CD4-positive, alpha-beta T cell treated with Interleukin-4 for 1 hour (primary cell): Measurements from ENCODE around the gene ADPRS.

ENCODE experiments used
- DNase-seq, 2 donors: peaks; one replicate each; pipeline ENCODE4 v3.0.0-alpha.2; 2020 to 2022

The ADPRS gene

GRCh38 chr1:36088577-36089392, at the start of gene ADPRS:
Gene ADPRS, plus strand, starts transcription at chr1:36088892. Its CDS starts 13 bp downstream, at chr1:36088905.
- DNase-seq = peak; percentile 89 to 91

DNA sequence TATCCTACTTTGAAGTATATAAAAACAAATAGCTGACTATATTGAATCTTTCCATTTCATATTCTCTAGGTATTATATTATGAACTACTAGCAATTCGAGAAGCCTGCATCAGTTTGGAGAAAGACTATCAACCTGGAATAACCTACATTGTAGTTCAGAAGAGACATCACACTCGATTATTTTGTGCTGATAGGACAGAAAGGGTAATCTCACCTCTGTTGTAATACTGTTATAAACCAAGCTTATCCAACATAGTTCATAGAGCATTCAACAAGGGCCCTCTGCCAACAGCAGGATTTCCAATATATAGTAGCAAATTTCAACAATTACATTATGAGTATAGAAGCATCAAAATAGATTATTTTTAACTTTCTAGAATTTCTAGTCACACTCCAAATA, 48.5 kb upstream of the ADPRS start:
- no peak for DNase-seq

- DNase-seq = no peak
These were observed 36.9 kb upstream of the ADPRS start for GRCh38 chr1:36051821-36052220.

DNA sequence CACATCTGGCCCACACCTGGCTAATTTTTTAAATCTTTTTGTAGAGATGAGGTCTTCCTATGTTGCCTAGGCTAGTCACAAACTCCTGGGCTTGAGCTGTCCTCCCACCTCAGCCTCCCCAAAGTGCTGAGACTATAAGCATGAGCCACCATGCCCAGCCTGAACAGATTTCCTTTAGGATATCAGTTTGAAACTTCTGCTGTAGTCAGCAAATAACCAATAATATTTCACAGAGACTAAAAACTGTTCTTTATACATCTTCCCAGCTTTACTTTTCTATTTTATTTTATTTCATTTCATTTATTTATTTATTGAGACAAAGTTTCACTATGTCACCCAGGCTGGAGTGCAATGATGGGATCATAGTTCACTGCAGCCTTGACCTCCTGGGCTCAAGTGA, 34.7 kb upstream of the ADPRS start:
- DNase-seq = no peak

DNA sequence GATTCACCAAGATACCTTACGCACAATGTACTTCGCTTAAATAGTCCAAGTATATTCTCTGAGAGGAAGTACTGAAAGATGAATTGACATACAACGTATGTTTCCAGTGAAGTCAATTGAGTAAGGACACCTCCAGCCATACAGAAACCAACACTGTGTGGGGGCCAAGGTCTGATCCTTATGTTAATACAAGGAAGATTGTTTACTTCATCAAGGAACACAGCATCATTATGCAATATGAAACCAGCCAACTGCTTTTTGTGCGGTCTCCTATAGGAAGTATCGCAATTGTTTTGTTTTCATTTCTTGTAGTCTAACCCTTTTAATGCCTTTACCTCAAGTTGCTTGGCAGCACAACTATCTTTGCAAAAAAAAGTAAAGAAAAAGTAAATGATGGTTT, 33.0 kb upstream of the ADPRS start:
- no peak for DNase-seq

DNA sequence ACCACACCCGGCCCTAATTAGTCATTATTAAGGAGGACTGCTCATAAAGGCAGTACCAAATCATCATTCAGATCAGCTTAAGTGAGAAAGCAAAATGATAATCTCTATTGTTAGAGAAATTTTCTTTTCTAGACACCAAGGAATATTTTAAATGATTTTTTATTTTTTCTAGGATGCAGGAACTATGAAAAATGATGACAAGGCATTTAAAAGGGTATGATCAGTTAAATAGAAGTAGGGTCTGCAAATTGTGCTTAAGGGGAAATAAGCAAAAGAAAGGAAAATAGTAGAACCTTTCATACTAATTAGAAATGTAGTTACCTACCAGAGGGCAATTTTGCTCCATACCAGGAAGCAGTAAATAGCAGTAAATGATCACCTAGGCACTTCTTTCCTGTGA, 26.4 kb upstream of the ADPRS start:
- no peak for DNase-seq

DNA sequence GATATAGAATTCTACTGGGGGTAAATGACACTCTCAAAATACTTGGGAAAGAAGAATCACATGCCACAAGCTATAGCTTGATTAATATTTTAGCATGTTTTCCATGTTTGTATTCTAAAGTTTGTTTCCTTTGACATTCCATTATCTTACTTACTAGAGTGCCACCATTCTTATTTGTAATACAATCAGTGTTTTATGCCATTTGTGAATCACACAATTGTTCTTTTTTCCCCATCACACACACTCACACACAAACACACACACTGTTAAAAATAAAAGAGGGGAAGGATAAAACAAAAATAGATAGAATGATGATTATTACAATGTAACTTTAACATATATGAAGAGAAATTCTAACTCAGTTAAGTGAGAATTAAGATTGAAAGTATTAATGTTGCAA, 20.8 kb upstream of the ADPRS start:
- DNase-seq = no peak

DNA sequence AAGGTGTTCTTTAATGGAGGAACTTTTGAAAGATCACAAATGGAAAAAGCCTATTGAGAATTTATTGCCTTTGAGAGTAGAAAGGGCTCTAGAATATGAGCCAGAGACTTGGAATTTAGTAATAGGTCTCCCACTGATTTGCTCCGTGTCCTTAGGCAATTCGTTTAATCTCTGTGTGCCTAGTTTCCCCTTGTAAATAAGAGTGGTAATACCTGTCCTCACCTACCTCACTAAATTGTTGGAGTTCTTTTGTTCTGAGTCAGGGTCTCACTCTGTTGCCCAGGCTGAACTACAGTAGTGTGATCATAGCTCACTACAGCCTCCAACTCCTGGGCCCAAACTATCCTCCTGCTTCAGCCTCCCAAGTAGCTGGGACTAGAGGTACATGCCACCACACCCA, 19.8 kb upstream of the ADPRS start:
- DNase-seq = no peak

DNA sequence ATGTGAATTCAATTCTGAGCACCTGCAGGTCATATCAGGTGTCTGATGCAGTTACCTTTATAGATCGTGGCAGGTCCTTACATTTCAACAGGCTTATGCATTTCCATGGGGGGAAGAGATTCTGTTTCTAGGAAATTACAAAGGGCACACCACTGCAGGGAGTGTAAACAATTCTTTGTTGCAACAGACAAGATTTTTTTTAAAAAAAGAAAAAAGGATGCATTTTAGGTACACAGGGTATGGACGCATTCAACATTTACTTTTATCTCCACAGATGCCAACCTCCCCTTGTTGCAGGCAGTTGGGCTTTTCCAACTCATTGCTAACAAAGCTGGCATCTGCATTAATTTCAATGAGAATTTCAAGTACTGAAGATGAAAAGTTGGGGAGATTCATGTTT, 18.3 kb upstream of the ADPRS start:
- no peak for DNase-seq

- DNase-seq = no peak
These were observed 11.6 kb upstream of the ADPRS start for GRCh38 chr1:36076979-36077573.

DNA sequence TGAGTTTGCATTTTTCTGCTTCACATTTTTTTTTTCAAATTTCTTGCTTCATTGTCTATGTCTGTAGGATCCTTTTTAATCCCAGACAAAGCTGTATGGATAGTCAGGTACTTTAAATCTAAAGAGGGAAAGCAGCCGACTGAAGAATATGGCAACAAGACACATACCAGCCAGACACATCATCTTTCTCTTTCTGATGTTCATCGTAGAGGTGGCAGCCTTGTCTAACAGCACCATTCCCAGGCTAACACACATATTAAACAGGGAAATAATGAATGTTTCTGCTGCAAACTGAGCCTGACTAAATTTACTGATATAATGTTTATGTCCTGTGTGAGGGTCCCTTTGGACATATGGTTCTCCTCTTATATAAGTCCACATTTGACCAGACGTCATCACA, 8.5 kb upstream of the ADPRS start:
- DNase-seq = no peak

DNA sequence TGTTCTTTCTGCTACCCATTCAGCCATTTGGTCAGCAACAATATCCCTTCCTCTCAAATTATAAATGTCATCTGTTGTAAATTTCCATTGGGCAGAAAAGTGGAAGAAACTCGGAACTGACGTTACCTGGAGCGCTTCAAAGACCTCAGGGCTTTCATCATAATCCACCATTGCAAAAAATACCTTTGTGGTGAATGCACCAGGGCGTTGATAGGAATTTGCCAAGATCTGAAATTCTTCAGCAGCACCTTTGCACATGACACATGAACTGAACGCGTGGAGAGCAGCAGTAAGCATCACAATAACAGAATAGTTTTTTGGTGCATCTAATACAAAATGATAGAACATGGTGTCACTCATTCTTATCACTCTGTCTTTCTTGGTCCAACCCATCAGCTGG, 7.9 kb upstream of the ADPRS start:
- no peak for DNase-seq

DNA sequence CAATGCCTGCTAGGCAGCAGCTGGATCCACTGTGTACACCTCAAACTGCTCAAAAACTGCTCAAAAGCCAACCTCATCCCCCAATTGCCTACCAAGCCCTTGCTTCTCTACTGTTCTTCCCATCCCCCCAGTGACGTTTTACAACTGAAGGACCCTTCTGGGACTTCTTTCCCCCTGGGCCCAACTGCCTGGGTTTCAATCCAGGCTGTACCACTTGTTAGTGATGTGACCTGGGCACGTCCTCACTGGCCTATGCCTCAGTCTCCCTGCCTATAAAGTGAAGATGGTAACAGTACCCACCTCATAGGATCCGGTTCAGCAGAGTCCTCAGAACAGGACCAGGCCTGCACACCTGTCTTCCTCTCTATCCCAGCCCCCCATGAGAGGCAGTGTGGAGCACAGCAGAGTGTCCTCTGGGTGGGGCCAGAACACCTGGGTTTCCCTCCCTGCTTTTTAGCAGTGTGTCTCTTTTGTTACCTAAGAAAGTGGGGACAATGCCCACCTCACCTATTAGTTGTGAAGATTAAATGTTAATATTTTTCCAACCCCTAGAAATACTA, 6.7 kb upstream of the ADPRS start:
- no peak for DNase-seq

DNA sequence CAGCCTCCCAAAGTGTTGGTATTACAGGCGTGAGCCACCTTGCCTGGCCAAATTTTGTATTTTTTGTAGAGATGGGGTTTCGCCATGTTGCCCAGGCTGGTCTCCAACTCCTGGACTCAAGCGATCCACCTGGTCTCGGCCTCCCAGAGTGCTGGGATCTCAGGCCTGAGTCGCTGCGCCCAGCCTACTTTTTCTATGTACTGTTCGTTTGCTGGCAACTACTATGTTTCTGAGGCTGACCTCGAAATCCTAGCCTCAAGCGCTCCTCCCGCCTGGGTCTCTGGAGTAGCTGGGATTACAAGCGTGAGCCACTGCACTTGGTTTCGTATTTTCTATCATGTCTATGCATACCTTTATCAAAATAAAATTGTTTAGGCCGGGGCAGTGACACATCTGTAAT, 5.5 kb upstream of the ADPRS start:
- DNase-seq = no peak

- no peak for DNase-seq
These were observed 4.8 kb upstream of the ADPRS start, which contains the start of gene TEKT2 for GRCh38 chr1:36083635-36084496. Gene TEKT2, plus strand, starts transcription at chr1:36084094. Its CDS starts 828 bp downstream, at chr1:36084922.

DNA sequence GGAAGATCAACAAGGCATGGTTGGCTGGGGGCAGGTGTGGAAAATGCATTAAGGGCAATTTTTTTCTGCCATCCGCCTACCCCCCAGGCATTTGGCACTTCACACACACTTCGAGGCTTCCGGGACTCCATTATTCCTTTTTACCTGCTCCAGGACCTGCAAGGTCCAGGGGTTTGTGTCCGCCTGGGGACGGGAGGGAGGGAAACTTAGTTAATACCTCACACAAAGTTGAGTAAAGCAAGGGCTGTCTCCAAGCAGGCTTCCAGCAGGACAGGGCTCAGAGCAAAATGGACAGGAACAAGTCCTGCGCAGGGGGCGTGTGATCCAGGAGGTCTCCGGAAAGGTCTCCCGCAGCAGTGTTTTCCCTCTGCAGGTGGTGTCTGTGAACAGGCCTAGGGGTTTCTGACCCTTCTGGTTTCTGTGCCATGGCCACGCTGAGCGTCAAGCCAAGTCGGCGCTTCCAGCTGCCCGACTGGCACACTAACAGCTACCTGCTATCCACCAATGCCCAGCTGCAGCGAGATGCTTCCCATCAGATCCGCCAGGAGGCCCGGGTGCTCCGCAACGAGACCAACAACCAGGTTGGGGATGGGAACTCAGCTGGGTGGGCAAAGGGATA, 4.1 kb upstream of the ADPRS start:
- no peak for DNase-seq

GRCh38 chr1:36085126-36085525, 3.6 kb upstream of the ADPRS start:
- no peak for DNase-seq

GRCh38 chr1:36085686-36086526, 2.8 kb upstream of the ADPRS start:
- no peak for DNase-seq

DNA sequence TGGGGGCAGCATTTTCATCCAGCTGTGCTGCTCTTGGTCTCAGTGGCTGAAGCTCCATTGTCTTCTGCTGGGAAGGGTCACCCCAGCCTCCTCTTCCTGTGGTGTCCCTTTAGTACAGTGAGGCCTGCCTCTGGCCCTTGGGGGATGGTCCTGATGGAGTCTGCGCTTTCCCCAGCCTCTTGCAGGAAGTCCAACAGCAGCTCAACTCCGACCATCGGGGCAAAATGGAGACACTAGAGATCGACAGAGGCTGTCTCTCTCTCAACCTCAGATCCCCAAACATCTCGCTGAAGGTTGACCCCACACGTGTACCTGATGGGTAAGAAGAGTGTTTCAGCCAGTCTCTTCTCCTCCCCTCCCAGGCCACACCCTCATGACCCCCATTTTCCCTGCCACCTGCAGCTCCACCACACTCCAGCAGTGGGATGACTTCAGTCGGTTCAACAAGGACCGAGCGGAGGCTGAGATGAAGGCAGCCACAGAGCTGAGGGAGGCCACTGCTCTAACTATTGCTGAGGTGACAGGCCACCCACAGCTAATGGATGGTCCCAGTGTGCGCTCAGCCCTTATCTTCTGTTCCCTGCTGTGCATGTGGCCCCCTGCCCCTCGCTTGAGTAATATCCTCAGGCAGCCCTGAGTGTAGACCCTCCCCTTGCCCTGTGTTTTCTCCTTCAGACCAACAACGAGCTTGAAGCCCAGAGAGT, 2.0 kb upstream of the ADPRS start:
- DNase-seq = no peak

- no peak for DNase-seq
These were observed 1.2 kb upstream of the ADPRS start for GRCh38 chr1:36087233-36088123.
